Activated CD8-positive, alpha-beta T cell treated with anti-CD3 and anti-CD28 coated beads for 36 hours (primary cell): ENCODE measurements around the gene GREM1. TPM values are rescaled to one million over a fixed set of nuclear protein-coding genes. Genes with fewer than 3 reads are reported as not detected.

Experiments
- ATAC-seq: fragments of 200-7000 bp; cut with Tn5 transposase; one replicate; pipeline ENCODE4 v1.10.0; 2021; ENCODE audit warnings: mild to moderate bottlenecking, moderate library complexity
- CTCF ChIA-PET: fragments of 350-600 bp; sonication (Branson Sonifier 250); formaldehyde crosslinking; loops from one replicate; lab custom pipeline; 2021; ENCODE audit warnings: antibody characterized with exemption; lab: Charles Lee
- POLR2A ChIA-PET: fragments of 350-600 bp; sonication (Branson Sonifier 250); formaldehyde crosslinking; loops from one replicate; lab custom pipeline; 2021; ENCODE audit warnings: antibody characterized with exemption; lab: Charles Lee
- DNase-seq: peaks from one replicate; pipeline ENCODE4 v3.0.0-alpha.2; 2020
- H3K27ac Mint-ChIP-seq: one replicate; pipeline ENCODE4 v1.8.0; 2021; ENCODE audit warnings: mild to moderate bottlenecking, mixed read lengths
- H3K27me3 Mint-ChIP-seq: one replicate; pipeline ENCODE4 v1.8.0; 2021; ENCODE audit warnings: mixed read lengths
- H3K36me3 Mint-ChIP-seq: one replicate; pipeline ENCODE4 v1.8.0; 2021; ENCODE audit warnings: low read depth, mixed read lengths
- H3K4me1 Mint-ChIP-seq: one replicate; pipeline ENCODE4 v1.8.0; 2021; ENCODE audit warnings: low read depth, mixed read lengths
- H3K4me3 Mint-ChIP-seq: one replicate; pipeline ENCODE4 v1.8.0; 2021; ENCODE audit warnings: mild to moderate bottlenecking, moderate library complexity, mixed read lengths
- H3K9me3 Mint-ChIP-seq: one replicate; pipeline ENCODE4 v1.8.0; 2021; ENCODE audit warnings: mixed read lengths
- intact Hi-C: fragments of 100-400 bp; cut with micrococcal nuclease; formaldehyde crosslinking; loops from one replicate; pipeline ENCODE4 v1.10.0; 2022
- total RNA-seq, 2 experiments: library from RNA; stranded (reverse); gene quantifications; one replicate each; pipeline ENCODE4 v1.2.3, GENCODE V29; 2021
- TF ChIP-seq, protein P1 (sequence below): fragments of 200-600 bp; IDR thresholded peaks from one replicate; pipeline ENCODE4 v1.8.0; 2022; ENCODE audit warnings: antibody characterized with exemption, mild to moderate bottlenecking

The GREM1 gene
- total RNA-seq, 2 experiments from 2014 or later: not detected

DNA sequence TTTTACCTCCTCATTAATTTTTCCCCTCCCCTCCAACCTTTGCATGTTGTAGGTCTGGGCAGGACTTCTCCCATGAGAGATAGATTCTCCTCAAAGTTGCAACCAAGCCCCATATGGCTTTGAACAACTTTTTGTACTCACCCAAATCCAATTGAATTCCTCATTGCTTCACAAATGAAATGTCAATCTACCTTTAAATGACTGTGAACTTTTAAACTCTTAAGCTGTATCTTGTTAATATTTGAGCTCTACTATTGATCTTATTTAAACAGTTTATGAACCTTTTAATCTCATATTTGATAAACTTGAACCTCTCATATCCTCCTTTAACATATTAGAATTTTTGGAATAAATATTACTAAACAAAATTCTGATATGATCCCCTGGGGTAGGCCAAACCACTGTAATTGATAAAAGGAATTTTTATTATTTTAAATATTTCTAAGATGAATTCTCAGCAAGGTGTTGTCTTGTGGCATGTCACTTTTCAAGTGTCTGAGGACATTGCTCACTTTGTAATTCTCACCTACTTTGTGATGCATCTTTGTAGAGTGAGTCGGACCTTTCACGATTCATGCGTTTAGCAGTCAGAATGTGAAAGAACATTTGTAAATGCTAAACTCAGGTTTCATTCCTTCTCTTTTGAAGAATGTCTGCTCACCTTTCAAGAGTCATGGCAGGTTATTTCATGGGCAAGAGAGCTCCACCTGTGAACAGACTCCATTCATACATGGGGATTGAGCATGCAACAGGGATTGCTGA lies 23.4 kb upstream of the GREM1 start:
- intact Hi-C loops: no loop called here
- H3K27me3 Mint-ChIP-seq: no peaks in the 10 kb centered on the region
- DNase-seq (no peak), ATAC-seq (no peak)
- H3K4me3 Mint-ChIP-seq: no peak overlapping the region
- ChIA-PET POLR2A (no interaction called here), CTCF (no interaction called here)
- TF ChIP-seq, protein P1, sequence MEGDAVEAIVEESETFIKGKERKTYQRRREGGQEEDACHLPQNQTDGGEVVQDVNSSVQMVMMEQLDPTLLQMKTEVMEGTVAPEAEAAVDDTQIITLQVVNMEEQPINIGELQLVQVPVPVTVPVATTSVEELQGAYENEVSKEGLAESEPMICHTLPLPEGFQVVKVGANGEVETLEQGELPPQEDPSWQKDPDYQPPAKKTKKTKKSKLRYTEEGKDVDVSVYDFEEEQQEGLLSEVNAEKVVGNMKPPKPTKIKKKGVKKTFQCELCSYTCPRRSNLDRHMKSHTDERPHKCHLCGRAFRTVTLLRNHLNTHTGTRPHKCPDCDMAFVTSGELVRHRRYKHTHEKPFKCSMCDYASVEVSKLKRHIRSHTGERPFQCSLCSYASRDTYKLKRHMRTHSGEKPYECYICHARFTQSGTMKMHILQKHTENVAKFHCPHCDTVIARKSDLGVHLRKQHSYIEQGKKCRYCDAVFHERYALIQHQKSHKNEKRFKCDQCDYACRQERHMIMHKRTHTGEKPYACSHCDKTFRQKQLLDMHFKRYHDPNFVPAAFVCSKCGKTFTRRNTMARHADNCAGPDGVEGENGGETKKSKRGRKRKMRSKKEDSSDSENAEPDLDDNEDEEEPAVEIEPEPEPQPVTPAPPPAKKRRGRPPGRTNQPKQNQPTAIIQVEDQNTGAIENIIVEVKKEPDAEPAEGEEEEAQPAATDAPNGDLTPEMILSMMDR: no peak
- H3K36me3 Mint-ChIP-seq: no peaks in the 10 kb centered on the region
- H3K27ac Mint-ChIP-seq: no peak overlapping the region
- H3K4me1 Mint-ChIP-seq: no peaks in the 10 kb centered on the region
- no peaks in the 10 kb centered on the region for H3K9me3 Mint-ChIP-seq

GRCh38 chr15:32698773-32699390 lies 18.9 kb upstream of the GREM1 start:
- DNase-seq (no peak), ATAC-seq (no peak)
- no peaks in the 10 kb centered on the region for H3K9me3 Mint-ChIP-seq
- intact Hi-C loops: no loop called here
- CTCF ChIA-PET: no interaction called here
- no peak overlapping the region for H3K27ac Mint-ChIP-seq
- no peaks in the 10 kb centered on the region for H3K36me3 Mint-ChIP-seq
- no peak overlapping the region for H3K4me3 Mint-ChIP-seq
- peaks cover 8% of the 10 kb centered on the region for H3K27me3 Mint-ChIP-seq
- TF ChIP-seq, protein P1: no peak
- H3K4me1 Mint-ChIP-seq: no peaks in the 10 kb centered on the region
- POLR2A ChIA-PET: interaction anchor here (0.6 kb wide), 1 partner anchor 40 kb away, joined by 3 read pairs; no protein-coding TSS in a partner anchor

DNA sequence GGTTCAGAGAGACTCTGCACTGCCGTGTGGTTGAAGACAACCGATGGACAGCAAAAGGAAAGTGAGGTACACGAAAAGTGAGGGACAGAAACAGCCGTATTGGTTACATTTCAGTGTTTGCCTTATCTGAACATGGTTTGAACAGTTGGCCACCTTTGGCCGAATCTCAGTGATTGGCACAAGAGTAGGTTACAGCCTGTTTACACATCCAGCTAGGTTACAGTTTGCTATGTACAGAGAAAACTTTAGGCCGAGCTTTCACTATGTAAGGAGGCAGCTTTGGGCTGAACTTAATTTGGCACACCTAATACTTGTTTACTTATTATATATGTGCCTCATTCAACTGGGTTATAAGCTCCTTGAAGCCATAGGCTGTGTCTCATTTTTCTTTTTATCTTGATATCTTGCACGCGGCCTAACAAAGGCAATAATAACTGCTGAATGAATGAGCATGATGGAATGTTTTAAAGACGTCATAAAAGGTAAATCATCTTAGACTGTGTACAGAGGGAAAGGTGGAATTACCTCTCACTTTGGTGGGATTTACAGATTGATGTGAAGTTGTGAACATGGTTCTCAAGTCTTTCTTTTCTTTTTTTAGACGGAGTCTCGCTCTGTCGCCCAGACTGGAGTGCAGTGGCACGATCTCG lies 17.2 kb upstream of the GREM1 start:
- ChIA-PET POLR2A (no interaction called here), CTCF (no interaction called here)
- Mint-ChIP-seq H3K27me3 (peaks cover 10% of the 10 kb centered on the region), H3K4me1 (no peaks in the 10 kb centered on the region), H3K4me3 (no peak overlapping the region), H3K9me3 (no peaks in the 10 kb centered on the region), H3K27ac (no peak overlapping the region), H3K36me3 (no peaks in the 10 kb centered on the region)
- intact Hi-C loops: no loop called here
- no peak for DNase-seq
- no peak for ATAC-seq
- TF ChIP-seq, protein P1: no peak

- TF ChIP-seq, protein P1: no peak
- peaks cover 10% of the 10 kb centered on the region for H3K27me3 Mint-ChIP-seq
- ATAC-seq (no peak), DNase-seq (no peak)
- no peaks in the 10 kb centered on the region for H3K9me3 Mint-ChIP-seq
- H3K4me1 Mint-ChIP-seq: no peaks in the 10 kb centered on the region
- H3K4me3 Mint-ChIP-seq: no peak overlapping the region
- ChIA-PET POLR2A (no interaction called here), CTCF (no interaction called here)
- no peak overlapping the region for H3K27ac Mint-ChIP-seq
- H3K36me3 Mint-ChIP-seq: no peaks in the 10 kb centered on the region
- intact Hi-C loops: no loop called here
These were observed 15.9 kb upstream of the GREM1 start for GRCh38 chr15:32701863-32702262.
